ENCODE results near the gene PMS1.
"Not testable (repeated sequence)": the region's sequence is repeated elsewhere in the genome, so short reads cannot be mapped to it uniquely, and the experiment has no call there.

Gene PMS1

GRCh38 chr2:189783927-189784867 lies at the start of gene PMS1, which contains the start of gene ORMDL1:
TSS of gene PMS1 (plus strand) at chr2:189784450. CDS start at chr2:189791810, 7,360 bp downstream.
TSS of gene ORMDL1 (minus strand) at chr2:189784339. CDS start at chr2:189782595, 1,744 bp downstream.
- peak within 1 kb of the TSS; percentile 86 for H3K27ac ChIP-seq
- peak; percentile 81 for DNase-seq (ENCODE audit: low read depth, low spot score)

- DNase-seq (ENCODE audit: low read depth, low spot score) = no peak
- H3K27ac ChIP-seq = no peak overlapping the region
Measured at GRCh38 chr2:189751080-189751658, 33.1 kb upstream of the PMS1 start.

- no peak for DNase-seq (ENCODE audit: low read depth, low spot score)
- H3K27ac ChIP-seq = no peak overlapping the region
Measured at GRCh38 chr2:189756311-189756952, 27.8 kb upstream of the PMS1 start.

GRCh38 chr2:189760154-189760553 lies 24.1 kb upstream of the PMS1 start:
- H3K27ac ChIP-seq; DNase-seq (ENCODE audit: low read depth, low spot score): not testable (repeated sequence)

GRCh38 chr2:189762229-189762550 lies 22.1 kb upstream of the PMS1 start:
- no peak for DNase-seq (ENCODE audit: low read depth, low spot score)
- peak overlapping the region; percentile 81 for H3K27ac ChIP-seq

GRCh38 chr2:189762551-189763298 lies 21.5 kb upstream of the PMS1 start, which contains the start of gene OSGEPL1:
TSS of gene OSGEPL1 (minus strand) at chr2:189762792. CDS start at chr2:189761640, 1,152 bp downstream.
- peak within 1 kb of the TSS; percentile 81 for H3K27ac ChIP-seq
- DNase-seq (ENCODE audit: low read depth, low spot score) = peak; percentile 82

- no peak for DNase-seq (ENCODE audit: low read depth, low spot score)
Measured at GRCh38 chr2:189763908-189764661, 20.2 kb upstream of the PMS1 start.

GRCh38 chr2:189770590-189771322 lies 13.5 kb upstream of the PMS1 start:
- H3K27ac ChIP-seq = no peak overlapping the region

More at GRCh38 chr2:189763908-189764661, 20.2 kb upstream of the PMS1 start:
- no peak overlapping the region for H3K27ac ChIP-seq

GRCh38 chr2:189772212-189772611 lies 12.0 kb upstream of the PMS1 start:
- H3K27ac ChIP-seq = no peak overlapping the region
- DNase-seq (ENCODE audit: low read depth, low spot score) = no peak

More at GRCh38 chr2:189770590-189771322, 13.5 kb upstream of the PMS1 start:
- DNase-seq (ENCODE audit: low read depth, low spot score) = no peak

- DNase-seq (ENCODE audit: low read depth, low spot score) = no peak
- H3K27ac ChIP-seq = peak overlapping the region; percentile 86
Measured at GRCh38 chr2:189782221-189782671, 2.0 kb upstream of the PMS1 start.

GRCh38 chr2:189783451-189783926 lies 761 bp upstream of the PMS1 start:
- DNase-seq (ENCODE audit: low read depth, low spot score) = no peak
- H3K27ac ChIP-seq = peak overlapping the region; percentile 86

- H3K27ac ChIP-seq = no peak overlapping the region
- no peak for DNase-seq (ENCODE audit: low read depth, low spot score)
Measured at GRCh38 chr2:189791338-189792042, 7.2 kb downstream of the PMS1 start.

- no peak overlapping the region for H3K27ac ChIP-seq
- no peak for DNase-seq (ENCODE audit: low read depth, low spot score)
Measured at GRCh38 chr2:189794310-189794709, 10.1 kb downstream of the PMS1 start.

- no peak overlapping the region for H3K27ac ChIP-seq
- no peak for DNase-seq (ENCODE audit: low read depth, low spot score)
Measured at GRCh38 chr2:189797902-189798301, 13.7 kb downstream of the PMS1 start.

GRCh38 chr2:189798312-189799029 lies 14.2 kb downstream of the PMS1 start:
- DNase-seq (ENCODE audit: low read depth, low spot score) = no peak
- H3K27ac ChIP-seq = no peak overlapping the region

GRCh38 chr2:189799030-189799331 lies 14.7 kb downstream of the PMS1 start:
- H3K27ac ChIP-seq = no peak overlapping the region
- no peak for DNase-seq (ENCODE audit: low read depth, low spot score)

- no peak overlapping the region for H3K27ac ChIP-seq
Measured at GRCh38 chr2:189799531-189799930, 15.3 kb downstream of the PMS1 start.

More at GRCh38 chr2:189799531-189799930, 15.3 kb downstream of the PMS1 start:
- no peak for DNase-seq (ENCODE audit: low read depth, low spot score)

Measured in epithelial cell of prostate (primary cell).